Heart right ventricle (tissue), 16 donors: ENCODE results near the gene SGK2. TPM values are rescaled to one million over a fixed set of nuclear protein-coding genes. Genes with fewer than 3 reads are reported as not detected.

Experiments
- ATAC-seq, 8 donors: fragments of 200-7000 bp; cut with Tn5 transposase; one replicate each; pipeline ENCODE4 v1.9.1; 2020; ENCODE audit warnings: mild to moderate bottlenecking in 8 of 8, moderate library complexity in 8 of 8, moderate number of reproducible peaks in 1 of 8
- DNase-seq, 2 donors: peaks; one replicate each; pipeline ENCODE4 v3.0.0-alpha.2; 2020
- H3K27ac ChIP-seq, 10 donors: fragments of 200-600 bp; sonication (generic) in 2 of 10; one replicate each; pipeline versions ENCODE4 v1.5.0 to v1.8.0; 2020 to 2022; ENCODE audit warnings: mild to moderate bottlenecking in 3 of 10
- H3K27me3 ChIP-seq, 7 donors: fragments of 200-600 bp; one replicate each; pipeline ENCODE4 v1.8.0; 2021 to 2022; ENCODE audit warnings: mild to moderate bottlenecking in 2 of 7
- H3K36me3 ChIP-seq, 9 donors: fragments of 200-600 bp; sonication (generic) in 1 of 9; one replicate each; pipeline versions ENCODE4 v1.5.0 to v1.8.0; 2020 to 2022; ENCODE audit warnings: mild to moderate bottlenecking in 2 of 9
- H3K4me1 ChIP-seq, 9 donors: fragments of 200-600 bp; sonication (generic) in 1 of 9; one replicate each; pipeline versions ENCODE4 v1.5.0 to v1.8.0; 2020 to 2022; ENCODE audit warnings: mild to moderate bottlenecking in 4 of 9
- H3K4me3 ChIP-seq, 10 donors: fragments of 200-600 bp; sonication (generic) in 2 of 10; one replicate each; pipeline versions ENCODE4 v1.5.0 to v1.8.0; 2020 to 2022; ENCODE audit warnings: mild to moderate bottlenecking in 7 of 10, moderate library complexity in 2 of 10
- H3K9me3 ChIP-seq, 11 donors: fragments of 200-600 bp in 10 of 11; sonication (generic) in 2 of 11; one replicate each; pipeline versions ENCODE4 v1.5.0 to v1.8.0; 2013 to 2022; ENCODE audit warnings: mild to moderate bottlenecking in 2 of 11, control low read depth in 1 of 11, moderate library complexity in 1 of 11
- WGBS, 2 donors: extraction: QIAGEN DNeasy Blood & Tissue Kit; methylation state at CpG; one replicate each; pipeline ENCODE4 v1.1.7; 2013; ENCODE audit warnings: inconsistent platforms in 1 of 2; 5-methylcytosine and 5-hydroxymethylcytosine counted together
- intact Hi-C, 10 donors: fragments of 100-400 bp; cut with DNase I; formaldehyde crosslinking; loops; one replicate each; pipeline versions ENCODE4 v1.11.1 to v1.14.2; 2022
- polyA plus RNA-seq, 2 donors: library from polyadenylated mRNA; stranded (reverse); fragments of 200-250 nt; gene quantifications; one replicate each; pipeline ENCODE4 v1.2.3, GENCODE V29; 2013
- total RNA-seq, 10 donors: library from RNA; stranded (reverse); fragmentation: NEBNext Ultra II Directional in 3 of 10; extraction: Animal tissue kit (Norgen Biotek cat#: 25700) in 3 of 10; gene quantifications; one replicate each; pipeline versions ENCODE4 v1.2.1 to v1.2.4, GENCODE V29; 2021 to 2023
- TF ChIP-seq, protein P1 (sequence below), 9 donors: fragments of 200-600 bp; sonication (generic) in 2 of 9; IDR thresholded peaks; one replicate each; pipeline versions ENCODE4 v1.5.0 to v1.8.0; 2021 to 2022; ENCODE audit warnings: antibody characterized with exemption in 9 of 9, mild to moderate bottlenecking in 5 of 9, moderate library complexity in 1 of 9
- donor health status: Arrhythmogenic right ventricular cardiomyopathy.
- donor health status: ischemic (EF 13 %, LVEDD 7.1; RV severe dilation, severe dysfunction).
- donor health status: healthy with polysubstance abuse.
- donor health status: DM: no; HTN: yes; CAD: no.
- donor health status: DM: no; HTN: no; CAD: no.
- donor health status: ischemic (EF 25% LVEDD 6.9; RV normal size, moderate dysfunction).
- donor health status: ischemic (EF 25% LVEDD 5.7; RV mildly dilated, moderate dysfunction).
- donor health status: healthy.
- donor health status: DM: yes; HTN: yes; CAD: no.
- donor health status: Ischemic cardiomyopathy.
- donor health status: ischemic (EF 35%, LVEDD 5.7; RV mildly dilated, moderate dysfunction).
- donor health status: nonischemic (EF 11% LVEDD 7.7; RV severe dilation, severe dysfunction).
- donor health status: DM: yes; HTN: yes; CAD: no.
- donor health status: PGD.
- donor health status: ischemic (EF 29% LVEDD 5.4; RV normal size, mild dysfunction).
- donor health status: nonischemic (EF 23%, LVEDD 6.1; RV moderate dilation, normal function).

Gene SGK2
- total and polyA plus RNA-seq, 12 donors: 0.09 to 3.1 (median 0.45) TPM; not detected in 3

DNA sequence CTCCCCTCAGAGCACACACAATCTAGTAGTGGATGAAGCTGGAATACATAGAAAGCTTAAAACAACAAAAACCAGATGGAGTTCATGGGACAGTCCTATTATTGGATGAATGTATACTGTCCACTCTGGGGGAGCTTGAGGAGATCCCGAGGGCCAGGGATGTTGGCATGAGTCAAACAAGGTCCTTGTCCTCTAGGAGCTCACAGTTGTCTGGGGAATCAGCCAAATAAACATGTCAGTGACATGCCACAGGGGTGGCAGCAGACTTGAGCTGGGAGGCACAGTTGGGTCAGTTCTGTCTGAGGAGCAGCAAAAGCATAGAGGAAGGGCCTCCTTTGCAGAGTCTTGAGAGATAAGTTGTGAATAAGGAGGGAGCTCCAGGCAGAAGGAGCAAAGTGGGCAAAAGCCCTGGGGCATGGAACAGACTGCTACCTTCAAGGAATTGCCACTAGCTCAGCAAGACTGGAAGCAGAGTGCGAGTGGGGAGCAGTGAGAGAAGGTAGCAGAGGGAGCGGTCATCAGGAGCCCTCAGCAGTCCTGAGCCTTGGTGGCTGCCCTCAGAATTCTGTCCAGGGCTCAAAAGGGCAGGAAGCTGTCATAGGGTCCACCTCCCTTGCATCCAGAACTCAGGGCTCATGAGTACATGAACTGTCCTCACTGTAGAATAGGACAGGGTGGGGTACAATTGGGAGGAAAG is 29.2 kb upstream of the SGK2 start:
- TF ChIP-seq, protein P1, sequence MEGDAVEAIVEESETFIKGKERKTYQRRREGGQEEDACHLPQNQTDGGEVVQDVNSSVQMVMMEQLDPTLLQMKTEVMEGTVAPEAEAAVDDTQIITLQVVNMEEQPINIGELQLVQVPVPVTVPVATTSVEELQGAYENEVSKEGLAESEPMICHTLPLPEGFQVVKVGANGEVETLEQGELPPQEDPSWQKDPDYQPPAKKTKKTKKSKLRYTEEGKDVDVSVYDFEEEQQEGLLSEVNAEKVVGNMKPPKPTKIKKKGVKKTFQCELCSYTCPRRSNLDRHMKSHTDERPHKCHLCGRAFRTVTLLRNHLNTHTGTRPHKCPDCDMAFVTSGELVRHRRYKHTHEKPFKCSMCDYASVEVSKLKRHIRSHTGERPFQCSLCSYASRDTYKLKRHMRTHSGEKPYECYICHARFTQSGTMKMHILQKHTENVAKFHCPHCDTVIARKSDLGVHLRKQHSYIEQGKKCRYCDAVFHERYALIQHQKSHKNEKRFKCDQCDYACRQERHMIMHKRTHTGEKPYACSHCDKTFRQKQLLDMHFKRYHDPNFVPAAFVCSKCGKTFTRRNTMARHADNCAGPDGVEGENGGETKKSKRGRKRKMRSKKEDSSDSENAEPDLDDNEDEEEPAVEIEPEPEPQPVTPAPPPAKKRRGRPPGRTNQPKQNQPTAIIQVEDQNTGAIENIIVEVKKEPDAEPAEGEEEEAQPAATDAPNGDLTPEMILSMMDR (IDR thresholded peaks at IDR 0.05): no peak
- Histone ChIP-seq H3K4me3 (no peak overlapping the region), H3K36me3 (peaks cover 0 to 2% (median 0%) of the 10 kb centered on the region in 9 donors), H3K27me3 (no peaks in the 10 kb centered on the region), H3K4me1 (no peaks in the 10 kb centered on the region), H3K9me3 (peaks cover 0 to 3% (median 0%) of the 10 kb centered on the region in 11 donors), H3K27ac (no peak overlapping the region)
- ATAC-seq: peak in 1 of 8 donors; percentile 52
- no peak for DNase-seq
- 82 to 85% methylated on average over 3 of the region's 3 CpGs for WGBS, 2 donors
- intact Hi-C loops: loop anchor here in 3 of 10 donors (10.0 kb wide), 3 partner anchors 155 to 555 kb away; no protein-coding TSS in a partner anchor

DNA sequence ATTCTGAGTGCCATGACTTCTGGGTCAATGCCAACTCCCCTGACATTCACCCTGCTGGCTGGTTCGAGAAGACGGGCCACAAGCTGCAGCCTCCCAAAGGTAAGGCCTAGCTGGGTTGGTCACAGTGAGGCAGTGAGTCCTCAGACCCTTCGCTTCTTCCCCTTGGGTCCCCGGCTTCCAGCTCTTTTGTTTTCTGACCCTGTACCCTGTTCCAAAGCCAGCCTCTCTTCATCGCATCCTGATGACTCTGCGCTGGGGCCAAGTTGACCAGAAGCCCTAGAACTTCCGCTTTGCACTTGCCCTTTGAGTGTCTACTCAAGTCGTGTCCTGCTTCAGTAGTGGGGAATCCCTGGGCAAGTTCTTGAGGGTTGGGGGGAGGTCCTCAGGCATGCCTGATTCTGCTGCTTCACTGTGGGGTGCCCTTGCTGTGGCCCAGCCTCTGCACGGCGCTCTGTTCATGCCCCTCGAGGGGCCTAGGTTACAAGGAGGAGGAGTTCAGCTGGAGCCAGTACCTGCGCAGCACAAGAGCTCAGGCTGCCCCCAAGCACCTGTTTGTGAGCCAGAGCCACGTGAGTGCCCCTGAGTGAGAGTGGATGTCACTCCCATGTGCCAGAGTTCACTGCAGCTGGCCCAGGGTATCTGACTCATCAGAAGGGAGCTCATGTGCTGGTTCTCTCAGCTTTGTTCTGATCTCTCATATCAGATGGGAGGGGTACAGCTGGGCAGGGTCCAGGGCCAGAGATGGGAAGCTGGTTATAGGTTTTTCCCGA is 28.3 kb upstream of the SGK2 start:
- TF ChIP-seq, protein P1 (IDR thresholded peaks at IDR 0.05): no peak
- Histone ChIP-seq H3K36me3 (peaks cover 0 to 11% (median 0%) of the 10 kb centered on the region in 9 donors), H3K9me3 (no peaks in the 10 kb centered on the region), H3K4me3 (no peak overlapping the region), H3K27me3 (no peaks in the 10 kb centered on the region), H3K4me1 (no peaks in the 10 kb centered on the region), H3K27ac (no peak overlapping the region)
- intact Hi-C loops: loop anchor here in 3 of 10 donors (10.0 kb wide), 3 partner anchors 154 to 554 kb away; no protein-coding TSS in a partner anchor
- peak in 1 of 8 donors; percentile 7 for ATAC-seq
- DNase-seq: no peak
- WGBS, 2 donors: 85 to 88% methylated on average over 14 of the region's 14 CpGs

DNA sequence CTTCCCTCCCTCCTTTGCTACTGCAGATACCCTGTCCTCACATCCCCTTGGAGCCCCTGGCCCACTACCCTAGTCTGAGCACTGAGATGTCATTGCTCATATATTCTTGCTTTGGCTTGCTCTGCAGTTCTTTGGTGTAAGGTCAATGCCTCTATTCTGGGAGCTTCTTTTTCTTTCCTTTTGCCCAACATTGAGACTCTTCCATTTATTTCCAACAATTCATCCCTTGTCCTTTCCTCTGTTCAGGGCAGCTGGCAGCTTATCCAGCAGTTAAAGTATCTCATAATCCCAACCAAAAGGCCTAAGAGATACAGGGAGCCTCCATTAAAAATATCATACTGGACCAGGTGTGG is 27.8 kb upstream of the SGK2 start:
- intact Hi-C loops: loop anchor here in 3 of 10 donors (10.0 kb wide), 3 partner anchors 154 to 554 kb away; no protein-coding TSS in a partner anchor
- DNase-seq (no peak), ATAC-seq (no peak)
- no peaks in the 10 kb centered on the region for H3K27me3 ChIP-seq
- no peak overlapping the region for H3K4me3 ChIP-seq
- H3K4me1 ChIP-seq: no peaks in the 10 kb centered on the region
- H3K9me3 ChIP-seq: no peaks in the 10 kb centered on the region
- TF ChIP-seq, protein P1 (IDR thresholded peaks at IDR 0.05): no peak
- no peak overlapping the region for H3K27ac ChIP-seq
- peaks cover 0 to 15% (median 0%) of the 10 kb centered on the region in 9 donors for H3K36me3 ChIP-seq

DNA sequence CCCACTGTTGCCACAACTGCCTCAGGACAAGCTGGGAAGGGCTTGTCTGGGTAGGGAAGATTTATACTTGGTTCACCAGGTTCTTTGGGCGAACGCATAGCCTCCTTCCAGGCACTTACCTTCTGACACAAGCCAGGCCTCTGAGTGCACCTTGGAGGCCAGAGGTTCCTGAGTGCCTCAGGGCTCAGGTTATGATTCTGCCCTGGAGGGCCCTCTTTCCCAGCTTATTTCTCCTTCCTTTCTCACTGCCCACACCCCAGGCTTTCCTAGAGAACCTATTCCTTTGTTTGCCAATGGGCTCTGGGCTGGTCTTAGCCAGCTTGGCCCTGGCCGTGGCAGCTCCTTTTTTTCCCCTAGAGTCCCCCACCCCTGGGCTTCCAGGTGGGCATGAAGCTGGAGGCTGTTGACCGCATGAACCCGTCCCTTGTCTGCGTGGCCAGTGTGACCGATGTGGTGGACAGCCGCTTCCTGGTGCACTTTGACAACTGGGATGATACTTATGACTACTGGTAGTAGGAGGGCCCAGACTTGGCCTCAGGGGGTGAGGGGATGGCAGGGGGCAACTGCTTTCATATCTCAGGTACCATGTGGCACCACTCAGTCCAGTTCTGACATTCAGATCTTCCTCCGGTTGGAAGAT is 26.3 kb upstream of the SGK2 start:
- Histone ChIP-seq H3K4me1 (no peaks in the 10 kb centered on the region), H3K4me3 (no peak overlapping the region), H3K9me3 (no peaks in the 10 kb centered on the region), H3K27ac (no peak overlapping the region), H3K36me3 (peaks cover 0 to 30% (median 0%) of the 10 kb centered on the region in 9 donors), H3K27me3 (no peaks in the 10 kb centered on the region)
- intact Hi-C loops: loop anchor here in 3 of 10 donors (10.0 kb wide), 3 partner anchors 152 to 552 kb away; no protein-coding TSS in a partner anchor
- TF ChIP-seq, protein P1 (IDR thresholded peaks at IDR 0.05): no peak
- 94% methylated on average over 9 of the region's 9 CpGs for WGBS, 2 donors
- no peak for DNase-seq
- no peak for ATAC-seq
